AG08396 (cell line): ENCODE data around the gene SLC24A3.

ENCODE experiments used
- DNase-seq: peaks from one replicate; pipeline ENCODE4 v3.0.0; 2012; ENCODE audit warnings: low spot score, mixed read lengths

SLC24A3 gene

GRCh38 chr20:19384940-19385339 is 172.5 kb downstream of the SLC24A3 start:
- DNase-seq, result no peak

GRCh38 chr20:19387251-19387650 is 174.8 kb downstream of the SLC24A3 start:
- DNase-seq, result no peak

GRCh38 chr20:19392344-19393130 is 180.1 kb downstream of the SLC24A3 start:
- DNase-seq, result no peak

GRCh38 chr20:19396460-19397081 is 184.1 kb downstream of the SLC24A3 start:
- DNase-seq, result no peak

- no peak for DNase-seq
Measured at GRCh38 chr20:19397226-19397625, 184.8 kb downstream of the SLC24A3 start.

DNA sequence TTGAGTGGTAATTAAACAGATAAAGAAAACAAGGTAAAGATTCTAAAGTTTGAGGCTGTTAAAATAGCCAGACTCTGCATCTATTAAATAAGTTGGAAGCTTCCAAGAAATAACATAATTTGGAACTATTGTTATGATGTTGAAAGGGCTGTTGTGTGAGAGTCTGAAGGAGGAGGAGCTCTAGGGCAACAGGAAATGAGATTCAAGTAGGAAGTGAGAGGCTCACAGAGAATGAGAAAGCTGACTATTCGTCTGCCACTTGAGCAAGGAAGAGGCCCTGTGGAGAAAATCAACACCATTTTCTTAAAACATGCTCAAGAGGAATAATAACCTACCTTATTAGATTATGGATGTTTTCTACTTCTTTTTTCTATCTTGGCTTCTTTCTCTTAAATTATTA is 185.2 kb downstream of the SLC24A3 start:
- no peak for DNase-seq

DNA sequence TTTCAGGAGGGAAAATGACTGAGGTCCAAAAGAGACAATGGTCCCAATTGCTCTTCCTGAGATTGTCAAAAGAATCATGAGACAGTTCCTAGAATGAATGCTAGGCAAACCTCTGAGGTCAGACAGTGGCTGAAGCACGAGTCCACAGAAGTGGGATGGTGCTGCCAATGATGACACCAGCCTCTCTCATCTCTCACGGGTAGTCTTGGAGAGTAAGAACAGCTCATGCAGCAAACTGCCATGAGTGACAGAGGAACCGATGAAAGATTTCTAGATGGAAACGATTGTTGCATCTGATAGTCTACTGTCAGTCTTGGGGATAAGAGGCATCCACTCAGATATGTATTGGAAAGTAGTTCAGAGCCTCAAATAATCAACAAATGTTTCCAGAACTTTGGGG is 188.7 kb downstream of the SLC24A3 start:
- no peak for DNase-seq

- no peak for DNase-seq
Measured at GRCh38 chr20:19403549-19403948, 191.1 kb downstream of the SLC24A3 start.

- no peak for DNase-seq
Measured at GRCh38 chr20:19404826-19405225, 192.4 kb downstream of the SLC24A3 start.

GRCh38 chr20:19405958-19406357 is 193.5 kb downstream of the SLC24A3 start:
- no peak for DNase-seq

DNA sequence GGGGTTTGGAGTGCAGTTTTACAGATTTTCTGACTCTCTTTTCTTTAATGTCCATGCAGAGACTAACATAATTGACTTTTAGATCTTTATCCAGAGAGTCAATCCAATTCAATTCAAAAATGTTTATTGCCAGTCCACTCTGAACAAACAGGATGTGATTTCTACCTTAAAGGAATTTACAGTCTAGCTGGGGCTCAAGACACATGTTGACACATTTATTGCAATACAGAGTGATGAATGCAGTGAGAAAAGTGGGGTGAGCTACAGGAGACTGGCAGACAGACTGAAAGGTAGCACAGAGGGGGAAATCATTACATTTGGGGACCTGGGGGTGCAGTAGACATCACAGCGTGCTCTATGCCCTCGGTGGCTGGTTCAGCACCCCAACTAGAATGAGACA is 193.9 kb downstream of the SLC24A3 start:
- DNase-seq, result no peak

- DNase-seq, result no peak
Measured at GRCh38 chr20:19407196-19407595, 194.8 kb downstream of the SLC24A3 start.

GRCh38 chr20:19407736-19408135 is 195.3 kb downstream of the SLC24A3 start:
- no peak for DNase-seq

GRCh38 chr20:19408971-19409370 is 196.5 kb downstream of the SLC24A3 start:
- no peak for DNase-seq

- DNase-seq, result no peak
Measured at GRCh38 chr20:19411811-19412210, 199.4 kb downstream of the SLC24A3 start.

- no peak for DNase-seq
Measured at GRCh38 chr20:19412254-19412653, 199.8 kb downstream of the SLC24A3 start.

- no peak for DNase-seq
Measured at GRCh38 chr20:19414600-19414999, 202.2 kb downstream of the SLC24A3 start.

DNA sequence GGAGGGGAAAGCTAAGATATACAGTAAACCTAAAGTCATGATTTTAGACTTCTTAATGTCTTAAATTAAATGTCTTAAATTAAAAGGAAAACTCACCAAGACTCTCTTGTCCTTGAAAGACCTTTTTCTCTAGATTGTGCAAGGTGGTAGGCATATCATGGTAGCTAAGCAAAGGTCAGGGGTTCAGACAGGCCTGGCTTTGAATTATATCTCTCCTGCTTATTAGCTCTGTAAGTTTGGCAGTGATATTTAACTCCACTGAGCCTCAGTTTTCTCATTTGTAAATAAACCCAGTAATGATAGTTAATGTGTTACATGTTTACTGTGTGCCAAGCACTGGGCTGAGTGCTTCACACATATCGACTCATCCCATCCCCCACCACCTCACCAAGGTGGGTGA is 203.3 kb downstream of the SLC24A3 start:
- DNase-seq, result no peak

DNA sequence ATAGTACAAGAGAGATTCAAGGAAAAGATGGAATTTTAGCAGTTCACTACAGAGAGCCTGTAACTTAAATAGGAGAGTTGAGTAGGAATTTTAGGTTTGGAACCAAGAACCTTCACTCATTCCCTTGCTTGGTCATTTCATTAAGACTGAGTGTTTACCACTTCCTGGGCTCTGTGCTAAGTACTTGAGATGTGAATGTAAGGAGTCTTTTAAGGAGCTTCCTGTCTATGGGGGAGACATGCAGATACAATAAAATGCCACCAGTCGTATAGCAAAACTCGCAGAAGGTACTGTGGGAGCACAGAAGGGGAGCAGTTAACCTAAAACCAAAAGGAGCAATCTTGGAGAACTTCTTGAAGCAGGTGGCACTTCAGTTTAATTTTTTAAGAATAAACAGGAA is 204.2 kb downstream of the SLC24A3 start:
- DNase-seq, result no peak

GRCh38 chr20:19419396-19419795 is 207.0 kb downstream of the SLC24A3 start:
- DNase-seq, result no peak

GRCh38 chr20:19423097-19423899 is 210.9 kb downstream of the SLC24A3 start:
- DNase-seq, result no peak

DNA sequence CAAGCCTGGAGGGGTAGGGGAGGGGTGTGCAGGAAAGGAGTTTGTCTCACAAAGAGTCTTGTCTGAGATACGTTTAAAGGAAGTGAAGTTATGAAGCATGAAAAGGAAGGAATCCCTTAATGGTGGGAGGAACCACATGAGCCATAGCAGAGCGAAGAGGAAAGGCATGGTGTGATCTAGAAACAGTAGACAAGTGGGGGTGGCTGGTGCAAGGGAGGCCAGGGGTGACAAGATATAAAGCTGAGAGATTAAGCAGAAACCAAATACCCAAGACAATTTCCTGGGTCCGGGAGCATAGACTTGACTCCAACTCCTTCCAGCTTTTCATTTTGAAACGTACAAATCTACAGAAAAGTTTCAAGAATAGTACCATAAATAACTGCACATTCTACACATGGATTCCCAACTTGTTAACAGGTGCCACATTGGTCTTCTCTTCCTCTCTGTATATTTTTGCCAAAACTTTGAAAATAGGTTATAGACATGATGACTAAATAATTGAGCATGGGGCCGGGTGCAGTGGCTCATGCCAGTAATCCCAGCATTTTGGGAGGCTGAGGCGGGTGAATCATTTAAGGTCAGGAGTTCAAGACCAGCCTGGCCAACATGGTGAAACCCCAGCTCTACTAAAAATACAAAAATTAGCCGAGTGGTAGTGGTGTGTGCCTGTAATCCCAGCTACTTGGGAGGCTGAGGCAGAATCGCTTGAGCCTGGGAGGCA is 211.6 kb downstream of the SLC24A3 start:
- no peak for DNase-seq
